Measurements from ENCODE around the gene TMEM127. TPM values are rescaled to one million over a fixed set of nuclear protein-coding genes. Genes with fewer than 3 reads are reported as not detected.

The TMEM127 gene
- total RNA-seq, 2 donors from 2014 or later = 40.4 to 50.4 TPM

GRCh38 chr2:96204836-96205624 is 60.8 kb downstream of the TMEM127 start:
- Histone ChIP-seq H3K4me3 (no peak overlapping the region), H3K27ac (peak overlapping the region; percentile 20 to 38), H3K9me3 (no peaks in the 10 kb centered on the region), H3K4me1 (replicated peaks) (peaks cover 12% of the 10 kb centered on the region), H3K27me3 (replicated peaks; ENCODE audit: insufficient read depth) (no peaks in the 10 kb centered on the region), H3K36me3 (no peaks in the 10 kb centered on the region)
- 11% methylated on average over 6 of the region's 6 CpGs for WGBS
- no peak for DNase-seq (ENCODE audit: low spot score)
- TF ChIP-seq CTCF (IDR thresholded peaks at IDR 0.05) = no peak
- peak; percentile 71 for TF ChIP-seq POLR2AphosphoS5 (IDR thresholded peaks at IDR 0.05)
- no peak for TF ChIP-seq POLR2A (IDR thresholded peaks at IDR 0.05)
- intact Hi-C loops (cut with DNase I) = loop anchor here (10.0 kb wide), 1 partner anchor 330 kb away; the partner anchor contains the start of gene ARID5A

- intact Hi-C loops (cut with DNase I) = loop anchor here (10.0 kb wide), 1 partner anchor 331 kb away; the partner anchor contains the start of gene ARID5A
- 73% methylated on average over 9 of the region's 9 CpGs for WGBS
These were observed 62.4 kb downstream of the TMEM127 start for GRCh38 chr2:96203130-96204028.

GRCh38 chr2:96202152-96202854 is 63.5 kb downstream of the TMEM127 start:
- H3K27me3 ChIP-seq (replicated peaks; ENCODE audit: insufficient read depth) = no peaks in the 10 kb centered on the region
- TF ChIP-seq POLR2A (IDR thresholded peaks at IDR 0.05) = no peak
- no peak overlapping the region for H3K4me3 ChIP-seq
- H3K4me1 ChIP-seq (replicated peaks) = peaks cover 8% of the 10 kb centered on the region
- no peaks in the 10 kb centered on the region for H3K9me3 ChIP-seq
- H3K36me3 ChIP-seq = no peaks in the 10 kb centered on the region
- DNase-seq (ENCODE audit: low spot score) = no peak
- intact Hi-C loops (cut with DNase I) = loop anchor here (10.0 kb wide), 1 partner anchor 332 kb away; the partner anchor contains the start of gene ARID5A
- no peak overlapping the region for H3K27ac ChIP-seq
- 53% methylated on average over 4 of the region's 4 CpGs for WGBS

More at GRCh38 chr2:96203130-96204028, 62.4 kb downstream of the TMEM127 start:
- no peak for DNase-seq (ENCODE audit: low spot score)
- Histone ChIP-seq H3K4me1 (replicated peaks) (peaks cover 8% of the 10 kb centered on the region), H3K36me3 (no peaks in the 10 kb centered on the region), H3K9me3 (no peaks in the 10 kb centered on the region), H3K27me3 (replicated peaks; ENCODE audit: insufficient read depth) (no peaks in the 10 kb centered on the region), H3K4me3 (no peak overlapping the region), H3K27ac (peak overlapping the region in 1 of 2 donors; percentile 7)
- TF ChIP-seq POLR2AphosphoS5 (IDR thresholded peaks at IDR 0.05) (no peak), POLR2A (IDR thresholded peaks at IDR 0.05) (no peak), CTCF (IDR thresholded peaks at IDR 0.05) (no peak)

GRCh38 chr2:96201338-96201737 is 64.5 kb downstream of the TMEM127 start:
- no peaks in the 10 kb centered on the region for H3K27me3 ChIP-seq (replicated peaks; ENCODE audit: insufficient read depth)
- TF ChIP-seq CTCF (IDR thresholded peaks at IDR 0.05) (no peak), POLR2AphosphoS5 (IDR thresholded peaks at IDR 0.05) (no peak), POLR2A (IDR thresholded peaks at IDR 0.05) (no peak)
- no peak overlapping the region for H3K27ac ChIP-seq
- intact Hi-C loops (cut with DNase I) = loop anchor here (10.0 kb wide), 1 partner anchor 333 kb away; the partner anchor contains the start of gene ARID5A
- H3K9me3 ChIP-seq = no peaks in the 10 kb centered on the region
- no peaks in the 10 kb centered on the region for H3K36me3 ChIP-seq
- 38% methylated on average over 5 of the region's 5 CpGs for WGBS
- peaks cover 8% of the 10 kb centered on the region for H3K4me1 ChIP-seq (replicated peaks)
- H3K4me3 ChIP-seq = no peak overlapping the region
- no peak for DNase-seq (ENCODE audit: low spot score)
